Left lung (tissue), 10 donors: ENCODE results near the gene LGALS9. TPM values are rescaled to one million over a fixed set of nuclear protein-coding genes. Genes with fewer than 3 reads are reported as not detected.

Experiments
- ATAC-seq: fragments of 200-7000 bp; cut with Tn5 transposase; one replicate; pipeline ENCODE4 v1.9.1; 2020; ENCODE audit warnings: moderate library complexity
- DNase-seq, 4 donors: peaks; one replicate each; pipeline ENCODE4 v3.0.0-alpha.2; 2013 to 2020
- H3K27ac ChIP-seq, 2 donors: fragments of 200-600 bp; sonication (generic) in 1 of 2; one replicate each; pipeline versions ENCODE4 v1.5.0 to v1.8.0; 2020 to 2021
- H3K27me3 ChIP-seq, 2 donors: fragments of 200-600 bp; sonication (generic) in 1 of 2; one replicate each; pipeline versions ENCODE4 v1.5.0 to v1.8.0; 2020 to 2021
- H3K36me3 ChIP-seq, 2 donors: fragments of 200-600 bp; sonication (generic) in 1 of 2; one replicate each; pipeline versions ENCODE4 v1.5.0 to v1.8.0; 2020 to 2021
- H3K4me1 ChIP-seq, 2 donors: fragments of 200-600 bp; one replicate each; pipeline ENCODE4 v1.8.0; 2021
- H3K4me3 ChIP-seq, 2 donors: fragments of 200-600 bp; sonication (generic) in 1 of 2; one replicate each; pipeline versions ENCODE4 v1.5.0 to v1.8.0; 2020 to 2021; ENCODE audit warnings: mild to moderate bottlenecking in 1 of 2
- H3K9me3 ChIP-seq, 2 donors: fragments of 200-600 bp; sonication (generic) in 1 of 2; one replicate each; pipeline versions ENCODE4 v1.5.0 to v1.8.0; 2020 to 2021
- CTCF ChIP-seq, 2 donors: fragments of 200-600 bp; sonication (generic) in 1 of 2; IDR thresholded peaks; one replicate each; pipeline versions ENCODE4 v1.5.0 to v1.8.0; 2021; ENCODE audit warnings: antibody characterized with exemption in 2 of 2
- intact Hi-C, 2 donors: fragments of 100-400 bp; cut with DNase I; formaldehyde crosslinking; loops; one replicate each; pipeline versions ENCODE4 v1.11.2 to v1.14.2; 2022
- polyA plus RNA-seq, 6 donors: library from polyadenylated mRNA; unstranded; fragments of 120-200 nt; gene quantifications; one replicate each; pipeline ENCODE4 v1.2.1, GENCODE V29; 2013; ENCODE audit not compliant: insufficient read length in 6 of 6
- total RNA-seq, 2 donors: library from RNA; stranded (reverse); fragmentation: NEBNext Ultra II Directional; extraction: Animal tissue kit (Norgen Biotek cat#: 25700); gene quantifications; one replicate each; pipeline ENCODE4 v1.2.1, GENCODE V29; 2021
- donor health status: DM: no; HTN: yes; CAD: no.
- donor health status: DM: no; HTN: no; CAD: no.

Gene LGALS9
- total and polyA plus RNA-seq, 8 donors = 18.1 to 149 (median 23.4) TPM

- H3K4me1 ChIP-seq = peaks cover 0 to 6% of the 10 kb centered on the region in 2 donors
- no peak overlapping the region for H3K27ac ChIP-seq
- peaks cover 0 to 64% of the 10 kb centered on the region in 2 donors for H3K36me3 ChIP-seq
- ATAC-seq (peak; percentile 27), DNase-seq (no peak)
- intact Hi-C loops = loop anchor here in 1 of 2 donors (10.0 kb wide), 1 partner anchor 61 kb away; no protein-coding TSS in a partner anchor
- H3K4me3 ChIP-seq = no peak overlapping the region
- no peaks in the 10 kb centered on the region for H3K27me3 ChIP-seq
- no peak for TF ChIP-seq CTCF (IDR thresholded peaks at IDR 0.05)
- H3K9me3 ChIP-seq = no peaks in the 10 kb centered on the region
These were observed 44.7 kb upstream of the LGALS9 start for GRCh38 chr17:27586203-27586721.

- ATAC-seq (no peak), DNase-seq (no peak)
- intact Hi-C loops = loop anchor here in 1 of 2 donors (10.0 kb wide), 1 partner anchor 64 kb away; no protein-coding TSS in a partner anchor
- no peaks in the 10 kb centered on the region for H3K9me3 ChIP-seq
- no peaks in the 10 kb centered on the region for H3K27me3 ChIP-seq
- no peak for TF ChIP-seq CTCF (IDR thresholded peaks at IDR 0.05)
- peaks cover 0 to 73% of the 10 kb centered on the region in 2 donors for H3K36me3 ChIP-seq
- H3K4me3 ChIP-seq = no peak overlapping the region
- no peak overlapping the region for H3K27ac ChIP-seq
- no peaks in the 10 kb centered on the region for H3K4me1 ChIP-seq
These were observed 42.6 kb upstream of the LGALS9 start for GRCh38 chr17:27588354-27588753.

- no peak for TF ChIP-seq CTCF (IDR thresholded peaks at IDR 0.05)
- ATAC-seq (no peak), DNase-seq (no peak)
- Histone ChIP-seq H3K4me1 (no peaks in the 10 kb centered on the region), H3K4me3 (no peak overlapping the region), H3K36me3 (peaks cover 0 to 68% of the 10 kb centered on the region in 2 donors), H3K27me3 (no peaks in the 10 kb centered on the region), H3K9me3 (no peaks in the 10 kb centered on the region), H3K27ac (no peak overlapping the region)
- intact Hi-C loops = loop anchor here in 1 of 2 donors (10.0 kb wide), 1 partner anchor 136 kb away; the partner anchor contains the start of gene KSR1
These were observed 40.1 kb upstream of the LGALS9 start for GRCh38 chr17:27590864-27591263.

- DNase-seq (no peak), ATAC-seq (no peak)
- H3K27ac ChIP-seq = no peak overlapping the region
- H3K4me3 ChIP-seq = no peak overlapping the region
- intact Hi-C loops = loop anchor here in 1 of 2 donors (10.0 kb wide), 1 partner anchor 137 kb away; the partner anchor contains the start of gene KSR1
- H3K27me3 ChIP-seq = no peaks in the 10 kb centered on the region
- H3K9me3 ChIP-seq = no peaks in the 10 kb centered on the region
- peaks cover 0 to 64% of the 10 kb centered on the region in 2 donors for H3K36me3 ChIP-seq
- TF ChIP-seq CTCF (IDR thresholded peaks at IDR 0.05) = no peak
- no peaks in the 10 kb centered on the region for H3K4me1 ChIP-seq
These were observed 39.0 kb upstream of the LGALS9 start for GRCh38 chr17:27591986-27592385.

- H3K4me3 ChIP-seq = no peak overlapping the region
- H3K9me3 ChIP-seq = no peaks in the 10 kb centered on the region
- H3K4me1 ChIP-seq = no peaks in the 10 kb centered on the region
- H3K27me3 ChIP-seq = no peaks in the 10 kb centered on the region
- peaks cover 0 to 64% of the 10 kb centered on the region in 2 donors for H3K36me3 ChIP-seq
- DNase-seq (no peak), ATAC-seq (no peak)
- no peak for TF ChIP-seq CTCF (IDR thresholded peaks at IDR 0.05)
- no peak overlapping the region for H3K27ac ChIP-seq
- intact Hi-C loops = loop anchor here in 1 of 2 donors (10.0 kb wide), 1 partner anchor 139 kb away; the partner anchor contains the start of gene KSR1
These were observed 37.6 kb upstream of the LGALS9 start for GRCh38 chr17:27593232-27593856.
